B cell (primary cell): Measurements from ENCODE around the gene CRYBG3. TPM values are rescaled to one million over a fixed set of nuclear protein-coding genes. Genes with fewer than 3 reads are reported as not detected.

ENCODE experiments used
- ATAC-seq: fragments of 200-7000 bp; cut with Tn5 transposase; one replicate; pipeline ENCODE4 v1.10.0; 2021; ENCODE audit warnings: low read depth, mild to moderate bottlenecking, moderate number of reproducible peaks, moderate library complexity
- CTCF ChIA-PET: fragments of 350-600 bp; sonication (Branson Sonifier 250); formaldehyde crosslinking; loops from one replicate; lab custom pipeline; 2021; ENCODE audit warnings: antibody characterized with exemption, inconsistent platforms; lab: Charles Lee
- POLR2A ChIA-PET: fragments of 350-600 bp; sonication (Branson Sonifier 250); formaldehyde crosslinking; loops from one replicate; lab custom pipeline; 2021; ENCODE audit warnings: antibody characterized with exemption; lab: Charles Lee
- DNase-seq: peaks from one replicate; pipeline ENCODE4 v3.0.0; 2013
- H2AFZ ChIP-seq: 2 replicates; pipeline ENCODE4 v1.6.1; 2012; ENCODE audit warnings: mild to moderate bottlenecking, low read depth, low read length; ENCODE audit not compliant: insufficient read depth, poor library complexity, severe bottlenecking
- H3K27ac ChIP-seq, 2 donors: 1 replicate in 1 of 2; 2 replicates in 1 of 2; pipeline ENCODE4 v1.5.1; 2012 to 2013; ENCODE audit warnings: low read length in 2 of 2, mild to moderate bottlenecking in 2 of 2, moderate library complexity in 1 of 2
- H3K27me3 ChIP-seq, 4 experiments: fragments of 200-600 bp in 1 of 4; sonication (generic) in 1 of 4; replicated peaks in 1 of 4; 1 replicate in 2 of 4; 2 replicates in 2 of 4; pipeline versions ENCODE4 v1.6.1 to v1.7.0; 2013 to 2016; ENCODE audit warnings: low read length in 3 of 4, mild to moderate bottlenecking in 2 of 4, mixed read lengths in 1 of 4, moderate library complexity in 1 of 4; ENCODE audit not compliant: insufficient read depth in 4 of 4, control insufficient read depth in 3 of 4; ENCODE audit errors: control extremely low read depth in 1 of 4
- H3K36me3 ChIP-seq, 2 experiments: replicated peaks in 1 of 2; 1 replicate in 1 of 2; 2 replicates in 1 of 2; pipeline versions ENCODE4 v1.6.1 to v1.7.1; 2013; ENCODE audit warnings: low read length in 1 of 2; ENCODE audit not compliant: insufficient read depth in 2 of 2, control insufficient read depth in 1 of 2; ENCODE audit errors: control extremely low read depth in 1 of 2, extremely low read depth in 1 of 2
- H3K4me1 ChIP-seq, 2 donors: fragments of 200-600 bp in 1 of 2; sonication (generic) in 1 of 2; 1 replicate in 1 of 2; 2 replicates in 1 of 2; pipeline versions ENCODE4 v1.5.1 to v1.6.1; 2013 to 2017; ENCODE audit warnings: low read length in 2 of 2; ENCODE audit not compliant: control insufficient read depth in 2 of 2, insufficient read depth in 2 of 2
- H3K4me2 ChIP-seq: replicated peaks from 2 replicates; pipeline ENCODE3; 2012; ENCODE audit warnings: mild to moderate bottlenecking, low read depth, low read length; ENCODE audit not compliant: poor library complexity, severe bottlenecking
- H3K4me3 ChIP-seq, 5 experiments: fragments of 200-600 bp in 1 of 5; sonication (generic) in 1 of 5; 1 replicate in 3 of 5; 2 replicates in 2 of 5; pipeline versions ENCODE4 v1.5.1 to v1.7.0; 2011 to 2016; ENCODE audit warnings: low read length in 4 of 5, mild to moderate bottlenecking in 4 of 5, low read depth in 2 of 5, control low read depth in 1 of 5, moderate library complexity in 1 of 5; ENCODE audit not compliant: insufficient read depth in 1 of 5; ENCODE audit errors: control extremely low read depth in 1 of 5, extremely low read depth in 1 of 5
- H3K79me2 ChIP-seq: fragments of 200-600 bp; sonication (generic); one replicate; pipeline ENCODE4 v1.6.0; 2016; ENCODE audit warnings: low read length; ENCODE audit not compliant: control insufficient read depth, insufficient read depth
- H3K9ac ChIP-seq: fragments of 200-600 bp; sonication (generic); 2 replicates; pipeline ENCODE4 v1.6.1; 2017; ENCODE audit warnings: mild to moderate bottlenecking, low read length, moderate library complexity
- H3K9me3 ChIP-seq, 3 donors: one replicate each; pipeline versions ENCODE4 v1.6.1 to v1.7.1; 2013; ENCODE audit warnings: low read length in 2 of 3; ENCODE audit not compliant: control insufficient read depth in 2 of 3, insufficient read depth in 1 of 3; ENCODE audit errors: control extremely low read depth in 1 of 3
- H4K20me1 ChIP-seq: 2 replicates; pipeline ENCODE4 v1.6.0; 2012; ENCODE audit warnings: mild to moderate bottlenecking, low read length; ENCODE audit not compliant: insufficient read depth, control insufficient read depth, poor library complexity, severe bottlenecking
- H3K27ac Mint-ChIP-seq: one replicate; pipeline ENCODE4 v1.8.0; 2021; ENCODE audit warnings: mixed read lengths
- H3K27me3 Mint-ChIP-seq: one replicate; pipeline ENCODE4 v1.8.0; 2021; ENCODE audit warnings: mixed read lengths
- H3K4me1 Mint-ChIP-seq: one replicate; pipeline ENCODE4 v1.8.0; 2021; ENCODE audit warnings: mixed read lengths
- H3K4me3 Mint-ChIP-seq: one replicate; pipeline ENCODE4 v1.8.0; 2021; ENCODE audit warnings: mixed read lengths
- H3K9me3 Mint-ChIP-seq: one replicate; pipeline ENCODE4 v1.8.0; 2022; ENCODE audit warnings: mixed read lengths; ENCODE audit not compliant: insufficient read depth
- CTCF ChIP-seq: fragments of 200-600 bp; IDR thresholded peaks from one replicate; pipeline ENCODE4 v1.8.0; 2022; ENCODE audit warnings: antibody characterized with exemption, mild to moderate bottlenecking
- EZH2 ChIP-seq: IDR thresholded peaks from 2 replicates; pipeline ENCODE4 v1.6.1; 2012; ENCODE audit warnings: borderline replicate concordance, low read depth, mild to moderate bottlenecking, moderate library complexity, low read length; ENCODE audit not compliant: insufficient read depth, poor library complexity, severe bottlenecking
- WGBS: methylation state at CpG from one replicate; pipeline ENCODE4 v1.1.5; 2013; ENCODE audit warnings: missing lambda C conversion rate; ENCODE audit not compliant: insufficient coverage; 5-methylcytosine and 5-hydroxymethylcytosine counted together
- intact Hi-C: fragments of 100-400 bp; cut with micrococcal nuclease; formaldehyde crosslinking; loops from one replicate; pipeline ENCODE4 v1.10.0; 2022
- polyA plus RNA-seq: library from polyadenylated mRNA; depleted of rRNA; stranded (reverse); fragments of >200 nt; gene quantifications from 2 replicates; pipeline ENCODE4 v1.2.3, GENCODE V29; 2012
- total RNA-seq, 2 donors: library from RNA; stranded (reverse); fragments of 120-200 nt in 1 of 2; gene quantifications; 1 replicate in 1 of 2; 2 replicates in 1 of 2; pipeline versions ENCODE4 v1.2.3 to v1.2.4, GENCODE V29; 2013 to 2022

Gene CRYBG3
- total and polyA plus RNA-seq, 2 donors (not counting 1 experiment from before 2014, with no cell fraction given), result 2.2 to 3.0 TPM

- POLR2A ChIA-PET, result no interaction called here
- Histone ChIP-seq H3K27ac (no peak overlapping the region), H3K4me2 (no peak overlapping the region), H3K9me3 (no peaks in the 10 kb centered on the region), H3K79me2 (peaks cover 13% of the 10 kb centered on the region), H4K20me1 (peaks cover 10% of the 10 kb centered on the region), H3K27me3 (no peaks in the 10 kb centered on the region), H3K36me3 (peaks cover 0 to 44% of the 10 kb centered on the region in 2 experiments), H3K4me3 (no peak overlapping the region), H2AFZ (no peak overlapping the region), H3K9ac (no peak overlapping the region), H3K4me1 (no peaks in the 10 kb centered on the region)
- DNase-seq (no peak), ATAC-seq (no peak)
- TF ChIP-seq CTCF, result no peak
- TF ChIP-seq EZH2, result no peak
- intact Hi-C loops, result no loop called here
- Mint-ChIP-seq H3K9me3 (no peaks in the 10 kb centered on the region), H3K4me1 (peaks cover 15% of the 10 kb centered on the region), H3K27ac (no peak overlapping the region), H3K4me3 (no peak overlapping the region), H3K27me3 (no peaks in the 10 kb centered on the region)
- 100% methylated on average over 2 of the region's 5 CpGs for WGBS
- CTCF ChIA-PET, result no interaction called here
Measured at GRCh38 chr3:97960551-97960950, 138.7 kb downstream of the CRYBG3 start.

GRCh38 chr3:97960993-97961766, 139.4 kb downstream of the CRYBG3 start:
- H3K4me1 ChIP-seq, result no peaks in the 10 kb centered on the region
- WGBS, result 100% methylated on average over 1 of the region's 8 CpGs
- H3K27ac Mint-ChIP-seq, result no peak overlapping the region

More at GRCh38 chr3:97960993-97961766, 139.4 kb downstream of the CRYBG3 start:
- ATAC-seq (no peak), DNase-seq (no peak)
- Mint-ChIP-seq H3K9me3 (no peaks in the 10 kb centered on the region), H3K27me3 (no peaks in the 10 kb centered on the region), H3K4me1 (peaks cover 15% of the 10 kb centered on the region), H3K4me3 (no peak overlapping the region)
- peaks cover 10% of the 10 kb centered on the region for H4K20me1 ChIP-seq
- H3K9me3 ChIP-seq, result no peaks in the 10 kb centered on the region
- POLR2A ChIA-PET, result no interaction called here
- TF ChIP-seq CTCF (no peak), EZH2 (no peak)
- H3K36me3 ChIP-seq, result peaks cover 0 to 49% of the 10 kb centered on the region in 2 experiments
- intact Hi-C loops, result no loop called here
- H3K4me2 ChIP-seq, result no peak overlapping the region
- CTCF ChIA-PET, result no interaction called here
- no peaks in the 10 kb centered on the region for H3K27me3 ChIP-seq
- no peak overlapping the region for H3K9ac ChIP-seq
- H3K4me3 ChIP-seq, result no peak overlapping the region
- H2AFZ ChIP-seq, result no peak overlapping the region
- H3K27ac ChIP-seq, result no peak overlapping the region
- H3K79me2 ChIP-seq, result peaks cover 18% of the 10 kb centered on the region
